Erythroblast (primary cell): Measurements from ENCODE around the gene DHRS4L2.
"Not testable (repeated sequence)": the region's sequence is repeated elsewhere in the genome, so short reads cannot be mapped to it uniquely, and the experiment has no call there.

Experiments used
- DNase-seq, 2 experiments: peaks; one replicate each; lab custom pipeline; 2025; lab: John Stamatoyannopoulos, UW
- GATA1 ChIP-seq: IDR thresholded peaks from 2 replicates; pipeline ENCODE4 v1.6.1; 2011; ENCODE audit warnings: low read depth, mild to moderate bottlenecking, control low read depth, low read length, moderate library complexity
- POLR2A ChIP-seq: IDR thresholded peaks from 2 replicates; pipeline ENCODE4 v1.6.1; 2011; ENCODE audit warnings: mild to moderate bottlenecking, low read length

Gene DHRS4L2

GRCh38 chr14:23969481-23970282 is 19.0 kb upstream of the DHRS4L2 start:
- peak; percentile 13 for TF ChIP-seq POLR2A
- DNase-seq, result peak; percentile 69 to 70

- not testable (repeated sequence) for DNase-seq
These were observed 18.5 kb upstream of the DHRS4L2 start for GRCh38 chr14:23970283-23970659.

- DNase-seq, result not testable (repeated sequence)
These were observed 15.6 kb upstream of the DHRS4L2 start for GRCh38 chr14:23973178-23973577.

GRCh38 chr14:23974041-23974440 is 14.7 kb upstream of the DHRS4L2 start:
- DNase-seq, result not testable (repeated sequence)

- peak; percentile 28 to 45 for DNase-seq
These were observed 11.5 kb upstream of the DHRS4L2 start for GRCh38 chr14:23977208-23977607.

GRCh38 chr14:23981951-23982813 is 6.5 kb upstream of the DHRS4L2 start:
- not testable (repeated sequence) for DNase-seq

- no peak for DNase-seq
- TF ChIP-seq GATA1, result no peak
- TF ChIP-seq POLR2A, result no peak
These were observed 3.7 kb upstream of the DHRS4L2 start for GRCh38 chr14:23984891-23985602.

- DNase-seq, result not testable (repeated sequence)
These were observed 514 bp upstream of the DHRS4L2 start for GRCh38 chr14:23988223-23988606.

GRCh38 chr14:23989734-23990445 is 1.2 kb downstream of the DHRS4L2 start:
- DNase-seq, result not testable (repeated sequence)

- DNase-seq, result not testable (repeated sequence)
These were observed 2.2 kb downstream of the DHRS4L2 start for GRCh38 chr14:23990961-23991360.

GRCh38 chr14:23993042-23993441 is 4.3 kb downstream of the DHRS4L2 start:
- not testable (repeated sequence) for DNase-seq

GRCh38 chr14:23996009-23996408 is 7.3 kb downstream of the DHRS4L2 start:
- not testable (repeated sequence) for DNase-seq

- not testable (repeated sequence) for DNase-seq
These were observed 8.1 kb downstream of the DHRS4L2 start for GRCh38 chr14:23996825-23997224.

GRCh38 chr14:23999640-24000039 is 10.9 kb downstream of the DHRS4L2 start:
- DNase-seq, result not testable (repeated sequence)

GRCh38 chr14:24001078-24001477 is 12.3 kb downstream of the DHRS4L2 start:
- DNase-seq, result not testable (repeated sequence)

GRCh38 chr14:24001679-24002078 is 12.9 kb downstream of the DHRS4L2 start:
- not testable (repeated sequence) for DNase-seq

- not testable (repeated sequence) for DNase-seq
These were observed 17.7 kb downstream of the DHRS4L2 start for GRCh38 chr14:24006471-24006816.
